WI38 (cell line): Measurements from ENCODE around the gene PSKH1.

ENCODE experiments used
- H3K4me3 ChIP-seq: 2 replicates; pipeline ENCODE4 v1.5.1; 2011; ENCODE audit warnings: low read depth, mild to moderate bottlenecking, control low read depth, low read length
- CTCF ChIP-seq: IDR thresholded peaks from 2 replicates; pipeline ENCODE4 v1.5.1; 2012; ENCODE audit warnings: low read depth, mild to moderate bottlenecking, control low read depth, low read length

PSKH1 gene

GRCh38 chr16:67877064-67877463 is 16.0 kb upstream of the PSKH1 start:
- H3K4me3 ChIP-seq = no peak overlapping the region
- no peak for TF ChIP-seq CTCF

GRCh38 chr16:67878232-67878631 is 14.8 kb upstream of the PSKH1 start:
- no peak overlapping the region for H3K4me3 ChIP-seq
- no peak for TF ChIP-seq CTCF

GRCh38 chr16:67878846-67879245 is 14.2 kb upstream of the PSKH1 start:
- no peak overlapping the region for H3K4me3 ChIP-seq
- TF ChIP-seq CTCF = no peak

- H3K4me3 ChIP-seq = no peak overlapping the region
- TF ChIP-seq CTCF = no peak
These were observed 13.6 kb upstream of the PSKH1 start for GRCh38 chr16:67879462-67879861.

- no peak overlapping the region for H3K4me3 ChIP-seq
- TF ChIP-seq CTCF = no peak
These were observed 13.1 kb upstream of the PSKH1 start for GRCh38 chr16:67879936-67880335.

GRCh38 chr16:67880584-67880983 is 12.5 kb upstream of the PSKH1 start:
- H3K4me3 ChIP-seq = no peak overlapping the region
- no peak for TF ChIP-seq CTCF

- H3K4me3 ChIP-seq = no peak overlapping the region
These were observed 11.4 kb upstream of the PSKH1 start for GRCh38 chr16:67881621-67882161.

More at GRCh38 chr16:67881621-67882161, 11.4 kb upstream of the PSKH1 start:
- TF ChIP-seq CTCF = no peak
